GM18909 (cell line): ENCODE measurements around the gene PEX14.

Experiments used
- ATAC-seq: cut with Tn5 transposase; IDR thresholded peaks from one replicate; pipeline ENCODE4 v1.9.1; 2021; ENCODE audit warnings: mild to moderate bottlenecking; ENCODE audit not compliant: unreplicated experiment, poor library complexity

Gene PEX14

DNA sequence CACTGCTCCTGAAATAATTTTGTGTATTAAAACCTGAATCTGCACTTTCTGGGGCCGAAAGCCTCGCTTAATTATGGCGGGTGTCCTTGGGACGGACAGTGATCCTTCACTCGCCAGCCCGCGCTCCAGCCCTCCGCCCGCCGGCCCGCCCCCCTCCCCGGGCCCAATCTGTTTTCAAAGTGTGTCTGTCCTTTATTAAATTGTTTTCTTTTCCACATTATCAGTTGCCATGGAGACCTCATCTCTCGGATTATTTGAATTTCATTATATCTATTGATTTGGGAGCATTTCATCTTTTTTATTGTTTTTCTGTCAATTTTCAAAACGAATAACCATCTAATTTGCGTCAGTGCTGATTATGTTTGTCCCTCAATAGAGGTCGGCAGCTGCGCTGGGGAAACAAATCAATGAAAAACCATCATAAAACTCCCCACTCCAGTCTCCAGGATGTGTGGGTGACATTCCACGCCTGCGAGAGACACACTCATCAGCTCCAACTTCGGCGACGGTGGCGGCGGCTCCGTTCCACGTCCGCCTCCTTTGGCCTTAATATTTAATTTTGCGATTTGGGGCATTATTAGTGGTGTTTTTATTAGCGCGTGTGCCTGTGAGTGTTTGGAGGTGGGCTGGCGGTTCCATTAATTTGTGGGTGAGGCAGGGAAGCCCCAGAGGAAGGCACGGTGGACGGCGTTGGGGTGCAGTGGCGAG is 197.7 kb downstream of the PEX14 start:
- ATAC-seq, result no peak

DNA sequence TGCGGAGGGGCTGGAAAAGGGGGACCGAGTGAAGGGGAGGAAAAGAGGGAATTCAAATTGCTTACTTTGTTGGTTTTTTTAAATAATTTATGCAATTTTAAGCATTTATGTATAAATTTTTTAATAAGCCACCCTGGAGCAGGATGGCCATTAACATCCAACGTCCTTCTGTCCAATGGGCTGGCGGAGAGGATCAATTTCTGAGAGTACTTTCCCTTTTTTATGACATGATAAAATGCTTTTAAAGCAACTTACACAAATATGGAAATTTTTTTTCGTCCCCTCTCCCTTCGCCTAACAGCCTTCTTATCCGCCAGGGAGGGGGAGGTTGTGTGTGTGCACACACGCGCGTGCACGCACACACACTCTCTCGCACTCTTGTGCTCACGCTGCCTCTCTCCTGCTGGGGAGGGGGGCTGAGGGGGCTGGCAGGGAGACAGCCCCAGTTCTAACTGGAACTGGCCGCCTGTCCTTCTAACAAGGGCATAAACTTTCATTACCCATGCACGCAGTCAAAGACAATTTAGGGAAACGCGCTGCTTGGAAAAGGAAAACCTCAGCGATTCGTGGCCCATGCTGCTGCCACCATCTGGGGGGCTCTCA is 198.5 kb downstream of the PEX14 start:
- no peak for ATAC-seq

DNA sequence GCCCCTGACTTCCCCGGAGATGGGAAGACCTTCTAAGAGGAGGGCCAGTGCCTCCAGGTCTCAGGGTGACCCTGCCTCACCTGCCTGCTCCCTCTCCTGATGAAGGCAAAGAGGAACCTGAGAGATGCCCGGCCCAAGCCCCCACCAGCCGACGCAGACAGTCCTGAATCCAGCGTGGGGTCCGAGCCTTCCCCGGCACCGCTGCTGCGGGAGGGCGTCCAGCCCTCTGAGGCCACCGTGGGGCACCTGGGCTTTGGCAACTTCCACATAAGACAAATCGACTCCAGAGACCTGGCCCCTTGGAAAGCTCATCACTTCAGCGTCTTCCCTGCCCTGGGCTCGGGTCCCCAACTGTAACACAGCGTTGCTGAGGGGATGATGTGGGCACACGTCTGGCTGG is 199.5 kb downstream of the PEX14 start:
- ATAC-seq, result no peak

DNA sequence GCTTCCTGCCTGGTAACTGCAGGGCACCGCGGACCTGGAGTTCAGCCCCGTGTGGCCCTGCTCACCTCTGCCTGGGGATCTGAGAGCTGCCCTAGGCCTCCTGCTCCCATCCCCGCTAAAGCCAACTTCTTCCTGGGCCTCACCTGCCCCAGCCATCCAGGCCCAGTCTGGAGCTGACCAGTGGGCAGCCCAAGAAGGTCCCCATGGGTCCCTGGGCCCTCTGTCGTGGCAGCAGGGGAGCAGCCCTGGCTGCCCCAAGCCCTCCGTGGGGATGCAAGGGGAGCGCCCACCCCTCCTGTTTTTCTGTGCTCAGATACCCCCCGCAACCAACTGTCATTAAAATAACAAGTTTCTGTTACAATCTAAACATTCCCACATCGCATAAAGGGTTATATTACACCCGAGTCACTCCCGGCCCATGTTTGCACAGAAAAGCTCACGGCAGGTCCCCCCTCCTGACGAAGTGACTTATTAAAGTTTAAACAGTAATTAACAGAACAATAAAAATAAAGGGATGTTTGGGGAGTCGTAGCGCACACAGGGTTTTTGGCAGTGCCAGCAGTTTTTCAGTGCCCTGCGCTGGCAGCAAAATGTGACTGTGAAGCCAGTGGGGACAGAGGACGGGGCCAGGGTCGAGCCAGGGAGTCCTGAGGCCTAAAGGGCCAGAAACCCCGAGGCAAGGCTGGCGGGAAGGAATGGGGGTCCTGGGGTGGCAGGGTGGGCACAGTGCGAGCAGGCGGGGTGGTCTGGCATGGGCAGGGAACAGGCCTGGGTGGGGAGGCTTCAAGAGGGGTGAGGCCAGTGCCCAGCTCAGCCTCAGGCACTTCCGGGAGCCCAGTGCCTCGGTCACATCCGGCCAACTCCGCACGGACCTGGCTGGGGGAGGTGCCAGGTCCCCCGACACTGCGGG is 200.2 kb downstream of the PEX14 start:
- ATAC-seq, result no peak

DNA sequence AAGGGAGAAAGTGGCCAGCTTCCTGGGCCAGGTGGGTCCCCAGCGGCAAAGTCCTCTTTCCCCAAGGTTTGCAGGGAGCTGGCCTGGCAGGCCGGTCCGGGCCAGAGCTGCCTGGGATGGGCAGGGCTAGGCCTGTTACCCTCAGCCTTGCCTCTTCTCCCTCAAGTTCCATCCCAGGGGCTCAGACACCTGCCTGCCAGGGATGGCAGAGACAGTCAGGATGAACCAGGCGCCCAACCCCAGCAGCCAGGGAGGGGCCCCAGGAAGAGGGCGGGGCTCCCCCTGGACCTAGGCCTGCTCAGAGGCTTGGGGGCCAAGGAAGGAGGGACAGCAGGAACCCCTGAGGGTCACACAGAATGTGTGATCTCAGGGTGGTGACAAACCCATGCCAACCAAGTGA is 201.1 kb downstream of the PEX14 start:
- no peak for ATAC-seq

DNA sequence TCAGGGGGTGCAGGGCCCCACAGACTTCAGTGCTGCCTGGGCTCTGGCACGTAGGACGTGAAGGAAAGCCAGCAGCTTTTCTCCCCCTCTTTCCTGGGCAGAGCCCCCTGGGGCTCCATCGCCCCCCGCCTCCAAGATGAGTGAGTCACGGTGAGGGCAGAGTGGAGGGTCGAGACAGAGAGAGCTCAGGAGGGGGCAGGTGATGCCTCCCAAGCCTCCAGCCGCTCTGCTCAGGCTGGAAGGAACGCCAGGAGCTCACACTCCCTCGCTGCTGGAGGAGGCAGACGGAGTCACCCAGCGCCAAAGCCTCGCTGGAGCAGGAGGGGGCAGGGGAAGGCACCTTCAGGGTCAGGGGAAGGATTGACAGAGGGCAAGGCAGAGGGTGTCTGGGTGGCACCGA is 202.2 kb downstream of the PEX14 start:
- ATAC-seq, result no peak

DNA sequence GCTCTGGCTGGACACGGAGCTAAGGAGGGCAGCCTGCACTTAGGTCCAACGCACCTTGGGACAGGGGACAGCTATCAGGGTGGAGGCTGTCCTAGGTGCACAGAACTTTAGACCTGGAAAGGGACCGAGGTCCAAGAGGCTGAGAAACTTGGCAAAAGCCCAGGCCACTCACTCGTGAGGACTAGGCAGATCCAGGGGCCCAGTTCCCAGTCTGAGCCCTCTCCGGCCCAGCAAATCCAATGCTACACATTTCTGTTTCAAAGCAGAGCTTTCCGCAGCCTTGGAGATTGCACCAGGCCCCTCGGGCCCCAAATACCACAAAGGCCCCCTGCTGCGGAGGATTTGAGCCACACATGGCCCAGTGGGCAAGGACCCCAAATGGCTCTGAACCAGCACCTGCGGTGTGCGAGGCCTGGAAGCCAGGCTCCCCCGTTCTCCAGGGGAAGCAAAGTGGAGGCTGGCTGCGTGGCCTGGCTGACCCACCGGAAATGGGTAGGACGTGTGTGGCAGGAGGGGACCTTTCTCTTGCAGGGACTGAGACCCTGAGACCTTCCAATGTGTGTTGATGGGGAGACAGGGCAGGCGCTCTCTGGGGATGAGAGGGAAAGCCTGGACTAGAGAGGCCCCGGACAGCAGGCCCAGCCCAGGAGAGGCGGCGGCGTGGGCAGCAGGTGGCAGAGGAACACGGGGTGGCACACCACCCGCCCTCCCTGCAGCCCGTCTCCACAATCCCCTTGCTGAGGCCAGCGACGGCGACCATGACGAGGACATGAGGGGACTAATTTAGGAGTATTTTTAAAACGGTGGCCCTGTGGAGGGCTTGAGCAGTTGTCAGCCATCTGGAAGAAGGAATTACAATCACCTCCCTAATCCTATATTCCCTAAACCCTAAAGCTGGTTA is 203.0 kb downstream of the PEX14 start:
- no peak for ATAC-seq

DNA sequence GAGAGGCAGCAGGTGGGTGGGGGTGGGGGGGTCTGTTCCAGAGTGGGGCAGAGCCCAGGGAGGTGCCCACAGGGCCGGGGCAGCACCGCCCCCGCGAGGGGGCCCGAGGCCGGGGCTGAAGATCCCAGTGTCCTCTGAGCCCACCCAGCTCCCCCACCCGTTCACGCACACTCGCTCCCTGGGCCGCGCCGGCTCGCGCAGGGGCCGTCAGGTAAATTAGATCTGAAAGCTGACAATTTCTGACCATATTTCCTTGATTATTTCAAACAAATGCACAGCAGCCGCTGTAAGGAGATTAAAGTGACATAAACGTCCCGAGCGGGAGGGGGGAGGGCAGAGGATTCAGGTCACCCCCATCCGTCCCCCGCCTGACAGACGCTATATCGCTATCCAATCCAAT is 203.7 kb downstream of the PEX14 start:
- no peak for ATAC-seq

DNA sequence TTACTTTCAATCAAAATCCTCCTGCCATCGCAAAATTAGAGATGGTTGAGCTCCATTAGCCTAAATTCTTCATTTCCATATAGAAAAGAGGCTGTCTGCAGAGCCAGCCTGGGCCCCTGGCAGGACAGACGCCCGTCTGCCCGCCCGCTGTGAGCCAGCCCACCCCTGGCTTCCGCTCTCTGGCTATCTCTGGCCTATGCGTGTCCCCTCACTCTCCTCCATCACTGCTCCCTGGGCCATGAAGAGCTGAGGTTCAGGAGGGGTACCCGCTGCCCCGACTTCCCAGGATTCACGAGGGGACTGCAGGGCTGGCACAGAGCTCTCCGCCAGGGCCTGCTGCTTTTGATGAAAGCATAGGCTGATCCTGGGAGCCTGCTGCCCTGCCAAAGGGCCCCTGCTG is 204.1 kb downstream of the PEX14 start:
- no peak for ATAC-seq

DNA sequence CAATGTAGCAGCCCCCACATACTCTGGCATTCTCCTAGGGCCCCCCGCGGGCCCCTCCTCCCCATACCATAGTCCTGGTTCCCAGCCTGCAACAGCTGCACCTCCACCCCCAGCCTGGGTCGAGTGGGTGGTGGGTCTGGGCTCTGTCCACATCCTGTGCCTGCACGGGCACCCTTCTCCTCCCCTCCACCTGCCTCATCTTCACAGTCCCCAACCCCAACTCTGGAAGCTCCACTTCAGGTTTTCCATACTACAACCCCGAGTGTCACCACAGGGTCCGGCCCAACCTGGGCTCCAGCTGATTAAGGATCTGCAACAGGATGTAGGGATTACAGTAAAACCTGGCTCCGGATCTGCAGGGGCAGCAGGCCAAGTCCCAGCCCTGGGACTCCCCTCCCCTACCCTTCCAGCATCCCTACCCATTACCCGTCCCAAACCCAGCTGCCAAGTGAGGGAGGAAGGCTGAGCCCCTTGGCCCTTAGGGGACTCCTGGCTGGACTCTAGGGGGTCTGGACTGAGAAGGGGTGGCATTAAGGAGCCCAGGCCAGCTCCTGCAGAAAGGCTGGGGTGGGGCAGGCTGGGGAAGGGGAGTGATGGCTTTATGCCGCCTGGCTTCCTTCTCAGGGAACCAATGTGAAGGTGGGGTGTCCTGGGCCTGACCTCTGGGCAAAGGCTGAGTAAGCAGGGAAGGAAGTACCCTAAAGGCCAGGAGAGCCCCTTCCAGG is 204.9 kb downstream of the PEX14 start:
- ATAC-seq, result no peak
